Left renal pelvis (tissue), 4 donors: ENCODE results near the gene IGLON5. TPM values are rescaled to one million over a fixed set of nuclear protein-coding genes. Genes with fewer than 3 reads are reported as not detected.

ENCODE experiments used
- DNase-seq, 4 donors: peaks; one replicate each; pipeline ENCODE4 v3.0.0-alpha.2; 2013; ENCODE audit warnings: low read depth in 4 of 4, low spot score in 3 of 4
- polyA plus RNA-seq, 4 donors: library from polyadenylated mRNA; unstranded; fragments of 120-200 nt; gene quantifications; one replicate each; pipeline ENCODE4 v1.2.1, GENCODE V29; 2013; ENCODE audit not compliant: insufficient read length in 4 of 4

Gene IGLON5
- polyA plus RNA-seq, 4 donors, result 2.8 to 9.8 (median 3.9) TPM

DNA sequence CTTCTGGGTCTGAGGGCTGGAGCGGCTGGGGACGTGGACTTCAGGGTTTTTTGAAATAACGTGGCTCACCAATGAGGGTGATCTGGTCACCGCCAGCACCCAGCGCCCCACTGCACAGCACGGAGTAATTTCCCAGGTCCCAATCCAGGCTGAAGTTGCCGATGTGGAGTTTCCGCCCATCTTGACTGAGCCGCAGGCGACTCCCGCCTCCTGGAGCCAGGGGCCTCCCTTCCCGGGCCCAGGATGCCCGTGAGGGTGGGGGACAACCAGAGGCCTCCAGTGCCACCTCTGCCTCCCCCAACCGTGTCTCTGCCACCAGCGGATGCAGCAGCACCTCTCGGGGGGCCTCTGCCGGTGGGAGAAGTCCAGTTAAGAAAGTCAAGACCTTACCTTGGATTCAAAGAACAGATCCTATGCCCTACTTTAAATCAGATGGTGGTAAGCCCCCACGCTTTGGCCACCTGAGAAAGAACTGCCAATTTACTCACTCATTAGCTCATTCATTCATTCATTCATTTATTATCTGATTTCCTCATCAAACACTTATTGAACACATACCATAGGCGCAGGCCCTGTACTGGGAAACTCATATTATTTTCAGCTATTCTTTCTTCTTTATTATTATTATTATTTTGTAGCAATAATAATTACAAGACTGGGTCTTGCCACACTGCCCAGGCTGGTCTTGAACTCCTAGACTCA lies 26.6 kb downstream of the IGLON5 start:
- DNase-seq, result no peak

DNA sequence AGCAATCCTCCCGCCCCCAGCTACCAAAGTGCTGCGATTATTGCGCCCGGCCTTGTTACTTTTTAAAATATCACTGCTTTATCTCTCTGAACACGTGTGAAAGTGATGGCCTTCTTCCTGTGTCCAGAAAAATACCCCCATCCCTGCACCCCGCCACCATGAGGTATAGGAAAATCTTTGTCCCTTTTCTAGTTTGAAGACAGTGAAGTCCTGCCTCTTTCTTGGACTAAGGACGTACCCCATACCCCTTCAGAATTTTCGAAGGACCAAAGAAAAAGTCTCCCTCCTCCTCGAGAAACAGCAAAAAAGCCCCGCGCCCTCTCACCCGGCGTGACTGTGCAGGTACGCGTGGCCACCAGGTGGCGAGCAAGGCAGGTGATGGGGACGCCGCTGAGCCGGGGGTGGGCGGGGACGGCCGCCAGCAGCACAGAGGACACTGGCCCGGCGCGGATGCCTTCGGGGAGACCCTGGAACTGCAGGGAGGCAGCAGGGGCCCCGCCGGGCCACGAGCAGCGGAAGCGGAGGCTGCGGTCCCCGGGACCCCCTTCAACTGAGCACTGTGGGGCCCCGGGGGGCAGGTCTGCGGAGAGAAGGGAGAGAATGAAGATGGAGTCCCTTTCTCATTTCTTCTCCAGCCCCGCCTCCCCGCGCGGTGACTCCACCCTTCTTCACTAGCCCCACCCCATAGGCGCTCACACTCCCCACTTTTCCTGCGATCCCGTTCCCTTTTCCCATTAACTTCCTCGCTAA lies 27.3 kb downstream of the IGLON5 start:
- DNase-seq, result peak in 1 of 4 donors; percentile 66

DNA sequence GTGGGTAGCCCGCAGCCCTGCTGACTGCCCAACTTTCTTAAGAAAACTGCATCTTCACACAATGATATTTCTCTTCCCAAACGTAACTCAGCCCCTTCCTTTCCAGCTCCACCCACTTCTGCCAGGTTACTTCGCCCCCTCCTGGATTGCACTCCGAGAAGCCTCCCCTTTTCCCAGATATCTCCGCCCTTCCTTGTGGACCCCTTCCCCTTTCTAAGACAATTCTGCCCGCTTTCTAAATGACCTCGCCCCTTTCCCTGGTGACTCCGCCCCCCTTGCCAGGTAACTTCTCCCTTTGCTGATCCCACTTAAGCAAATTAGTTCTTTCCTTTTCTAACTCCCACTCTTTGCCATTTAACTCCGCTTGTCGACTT lies 27.9 kb downstream of the IGLON5 start:
- peak in 1 of 4 donors; percentile 27 for DNase-seq

DNA sequence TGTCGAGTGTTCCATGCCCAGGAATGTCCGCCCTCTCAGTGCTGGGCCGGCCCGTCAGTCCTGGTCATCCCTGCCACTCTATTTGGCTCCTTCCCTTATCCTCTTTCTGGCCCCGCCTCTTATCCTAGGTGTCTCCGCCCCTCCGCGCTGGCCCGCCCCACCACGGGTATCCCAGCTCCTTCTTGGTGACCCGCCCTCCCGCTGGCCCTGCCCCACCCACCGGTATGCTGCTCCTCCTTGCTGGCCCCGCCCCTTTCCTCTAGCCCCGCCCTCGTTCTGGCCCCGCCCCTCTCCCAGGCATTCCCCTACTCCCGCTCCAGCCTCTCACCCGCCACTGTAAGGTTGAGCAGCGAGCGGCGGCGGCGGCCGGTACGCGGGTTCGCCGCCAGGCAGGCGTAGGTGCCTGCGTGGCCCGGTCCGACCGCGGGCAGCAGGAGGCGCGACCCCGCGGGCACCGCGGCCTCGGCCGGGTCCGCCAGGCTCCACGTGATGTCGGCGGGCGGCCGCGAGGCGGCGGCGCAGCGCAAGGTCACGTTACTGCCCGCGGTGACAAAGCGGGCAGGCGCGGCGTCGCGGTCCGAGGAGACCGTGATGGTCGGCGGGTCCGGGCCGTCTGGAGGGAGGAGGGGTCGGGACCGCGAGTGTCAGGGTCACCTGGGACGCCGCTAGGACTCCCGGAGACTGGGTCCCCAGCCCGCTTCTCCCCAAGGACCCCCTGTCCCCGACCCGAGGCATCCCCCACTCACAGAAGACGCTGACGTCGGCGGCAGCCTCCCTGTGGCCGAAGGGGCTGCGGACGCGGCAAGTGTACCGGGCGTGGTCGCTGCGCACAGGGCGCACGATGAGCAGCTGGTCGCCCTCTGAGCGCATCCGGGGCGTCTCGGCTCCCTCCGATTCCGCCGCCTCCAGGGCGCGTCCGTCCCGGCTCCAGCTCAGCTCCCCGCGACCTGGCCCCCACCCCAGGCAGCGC lies 28.5 kb downstream of the IGLON5 start:
- peak; percentile 77 to 88 (median 79) for DNase-seq

DNA sequence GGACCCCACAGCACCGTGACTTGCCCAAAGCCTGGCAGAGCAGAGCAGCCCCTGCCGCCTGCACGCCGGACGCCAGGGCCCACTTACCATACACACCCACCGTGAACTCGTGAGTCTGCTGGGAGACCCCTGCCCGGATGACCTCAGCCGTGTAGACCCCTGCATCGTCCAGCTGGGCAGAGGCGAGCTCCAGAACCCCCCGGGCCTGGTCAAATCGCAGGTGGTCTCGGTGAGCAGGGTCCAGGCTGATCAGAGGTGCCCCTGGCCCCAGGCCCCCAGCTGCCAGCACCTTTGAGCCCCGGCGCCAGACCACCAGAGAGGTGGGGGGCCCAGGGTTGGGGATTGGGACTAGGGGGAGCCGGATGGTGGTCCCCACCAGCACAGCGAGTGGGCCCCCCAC lies 29.6 kb downstream of the IGLON5 start:
- DNase-seq, result no peak

DNA sequence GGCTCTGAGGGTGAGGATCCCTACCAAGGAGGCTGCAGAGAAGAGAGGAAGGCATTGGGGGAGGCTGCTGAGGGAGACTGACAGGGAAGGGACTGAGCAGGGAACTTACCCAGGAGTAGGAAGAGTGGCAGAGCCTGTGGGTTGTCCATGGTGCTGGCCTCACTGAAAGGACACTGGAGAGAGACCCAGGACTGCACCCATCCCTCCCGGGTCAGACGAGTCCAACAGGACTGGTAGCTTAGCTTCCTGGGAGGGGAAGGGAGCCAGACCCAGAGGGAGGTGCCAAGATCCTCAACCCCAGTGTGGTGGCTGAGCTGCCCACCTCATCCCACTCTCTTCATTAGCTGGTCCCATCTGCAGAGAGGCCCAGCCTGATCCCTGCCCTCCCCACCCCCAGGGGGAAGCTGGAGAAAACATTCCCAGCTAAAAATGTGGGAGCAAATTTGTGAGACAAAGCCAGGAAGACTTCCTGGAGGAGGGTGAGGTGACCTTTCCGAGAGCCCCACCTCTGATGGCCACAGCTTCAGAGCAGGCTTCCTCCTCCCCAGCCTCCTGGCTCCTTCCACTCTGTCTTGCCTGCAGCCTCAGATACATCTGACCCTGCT lies 30.6 kb downstream of the IGLON5 start, which contains the start of gene VSIG10L:
VSIG10L (minus strand) TSS at position 164 of the 605 bp plus-strand sequence; CDS start at position 149, 15 bp downstream.
- DNase-seq, result no peak

DNA sequence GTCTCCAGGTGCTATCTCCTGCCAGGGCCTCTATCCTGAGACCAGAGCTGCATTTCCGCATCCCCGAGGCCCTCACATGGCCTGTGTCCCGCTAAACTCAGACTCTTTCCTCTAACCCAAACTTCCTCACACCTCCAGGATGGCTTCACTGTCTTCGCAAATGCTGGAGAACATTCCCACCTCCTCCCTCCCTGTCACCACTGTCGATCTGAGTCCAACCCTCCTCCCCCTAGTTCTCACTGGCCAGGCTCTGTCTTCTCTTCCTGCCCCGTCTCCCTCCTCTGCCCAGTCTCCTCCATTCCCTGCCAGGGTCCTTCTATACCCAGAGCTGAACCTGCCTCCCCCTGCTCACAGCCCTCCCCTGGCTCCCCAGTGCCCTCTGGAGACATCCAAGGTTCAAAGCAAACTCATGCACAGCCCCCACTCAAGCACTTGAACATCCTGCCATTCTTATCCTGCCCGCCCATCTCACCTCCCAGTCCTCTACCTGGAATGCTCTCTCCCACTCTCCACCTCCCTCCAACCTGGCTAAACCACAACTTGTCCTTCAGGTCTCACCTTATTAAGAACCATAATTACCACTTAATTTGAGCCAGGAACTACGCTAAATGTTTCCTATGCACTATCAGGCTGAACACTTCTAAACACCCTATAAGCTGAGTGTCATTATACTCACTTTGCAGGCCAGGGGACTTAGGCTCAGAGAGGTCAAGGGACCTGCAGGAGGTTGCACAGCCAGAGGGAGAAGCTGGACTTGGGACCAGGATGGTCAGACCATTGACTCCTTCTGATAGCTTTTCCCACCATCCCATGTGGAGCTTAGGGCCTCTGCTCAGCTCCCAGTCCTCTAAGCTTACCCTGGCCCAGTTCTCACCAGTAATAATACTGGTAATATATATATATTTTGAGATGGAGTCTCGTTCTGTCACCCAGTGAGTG lies 31.5 kb downstream of the IGLON5 start:
- no peak for DNase-seq

DNA sequence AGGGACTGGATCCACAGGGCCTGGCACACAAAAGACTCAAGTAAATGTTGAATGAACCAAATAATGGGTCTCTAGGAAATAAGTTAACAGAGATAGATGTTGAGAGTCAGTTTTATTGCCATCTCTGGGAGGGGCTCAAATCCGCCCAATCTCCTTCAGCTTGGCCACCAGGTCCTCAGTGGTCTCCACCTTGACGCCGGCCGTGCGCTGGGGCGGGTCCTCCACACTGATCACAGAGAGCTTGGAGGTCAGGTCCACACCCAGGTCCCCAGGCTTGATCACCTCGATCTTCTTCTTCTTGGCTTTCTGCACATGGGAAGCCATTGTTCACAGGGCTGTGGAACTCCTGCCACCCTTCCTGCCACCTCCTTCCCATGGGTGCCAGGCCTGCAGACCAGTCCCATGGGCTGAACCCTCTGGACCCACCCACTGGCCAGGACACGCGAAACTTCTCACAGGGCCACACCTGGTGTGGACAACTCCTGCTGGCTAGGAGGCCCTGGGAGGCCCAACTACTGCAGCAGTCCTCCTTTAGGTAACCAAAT lies 33.7 kb downstream of the IGLON5 start:
- no peak for DNase-seq

DNA sequence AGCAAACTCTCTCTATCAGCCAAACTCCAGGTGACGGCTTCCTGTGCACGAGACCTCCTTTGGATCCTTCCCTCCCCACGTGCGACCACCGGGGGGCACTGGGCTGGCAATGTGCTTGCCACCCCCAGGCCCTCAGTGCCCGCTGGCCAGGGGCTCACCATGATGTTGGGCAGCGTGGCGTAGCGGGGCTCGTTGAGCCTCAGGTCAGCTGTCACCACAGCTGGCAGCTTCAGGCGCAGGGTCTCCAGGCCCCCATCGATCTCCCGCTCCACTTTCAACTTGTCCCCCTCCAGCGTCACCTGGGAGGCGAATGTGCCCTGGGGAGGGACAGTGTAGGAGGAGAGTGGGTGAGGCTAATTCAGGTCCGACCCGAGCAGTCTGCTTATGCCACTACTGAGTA lies 35.3 kb downstream of the IGLON5 start:
- DNase-seq, result no peak

DNA sequence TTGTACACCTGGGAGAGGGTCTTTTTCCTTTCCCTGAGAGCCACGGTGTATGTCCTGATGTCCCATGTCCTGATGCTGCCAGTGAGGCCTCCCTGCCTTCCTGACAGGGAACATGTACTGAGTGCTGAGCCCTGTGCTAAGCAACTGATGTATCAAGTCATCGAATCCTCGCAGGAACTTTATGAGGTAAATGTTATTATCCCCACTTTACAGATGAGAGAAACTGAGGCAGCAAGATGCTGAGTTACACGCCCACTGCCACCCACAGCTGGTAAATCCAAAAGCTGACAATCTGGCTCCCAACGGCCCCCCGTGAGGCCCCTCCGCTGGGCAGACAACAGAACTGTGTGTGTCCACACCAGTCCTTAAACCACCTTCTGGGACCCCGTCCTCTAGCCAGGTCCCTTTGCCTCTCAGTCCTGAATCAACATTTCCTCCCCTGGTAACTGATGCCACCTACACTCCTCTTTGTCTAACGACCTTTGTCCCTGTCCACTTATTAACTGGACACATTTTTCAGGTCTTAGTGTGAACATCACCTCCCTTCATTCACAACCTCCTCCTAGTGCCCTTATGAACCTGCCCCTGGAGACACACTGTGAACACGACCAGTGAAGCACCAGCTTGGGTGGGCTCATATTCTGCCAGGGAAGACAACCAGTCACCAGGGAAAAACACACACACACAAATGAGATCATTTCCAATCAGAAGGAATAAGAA lies 35.9 kb downstream of the IGLON5 start:
- DNase-seq, result no peak

DNA sequence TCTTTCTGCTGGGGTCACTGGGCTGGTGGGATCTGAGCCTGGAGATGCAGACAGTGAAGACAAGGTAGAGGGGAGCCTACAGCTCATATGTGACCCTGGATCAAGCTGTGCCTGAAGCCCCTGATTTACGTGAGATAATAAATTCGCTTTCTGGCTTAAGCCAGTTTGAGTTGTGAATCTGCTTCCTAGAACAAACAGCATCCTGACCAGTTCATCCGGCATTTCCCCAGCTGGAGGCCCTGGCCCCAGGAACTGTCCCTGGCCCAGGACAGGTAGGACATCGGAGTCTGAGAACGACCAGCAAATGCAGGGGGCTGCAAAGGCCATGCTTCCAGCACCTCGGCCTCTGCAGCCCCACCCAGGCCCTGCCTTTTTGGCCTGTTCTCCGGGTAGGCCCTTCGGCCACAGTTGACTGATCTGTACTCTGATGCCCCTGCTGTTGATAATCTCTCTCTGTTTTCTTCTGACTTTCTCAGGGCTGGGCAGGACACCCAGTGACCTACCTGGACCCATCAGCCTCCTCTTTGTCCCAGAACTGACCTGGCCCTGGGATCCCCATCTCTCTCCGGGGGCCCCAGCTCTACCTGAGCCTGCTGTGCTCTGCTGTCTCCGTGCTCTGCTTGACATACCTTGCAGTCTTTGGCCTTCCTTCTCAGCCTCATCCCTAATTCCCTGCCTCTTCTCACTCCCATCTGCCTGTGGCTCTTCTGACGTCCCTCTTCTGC lies 40.0 kb downstream of the IGLON5 start:
- DNase-seq, result no peak

DNA sequence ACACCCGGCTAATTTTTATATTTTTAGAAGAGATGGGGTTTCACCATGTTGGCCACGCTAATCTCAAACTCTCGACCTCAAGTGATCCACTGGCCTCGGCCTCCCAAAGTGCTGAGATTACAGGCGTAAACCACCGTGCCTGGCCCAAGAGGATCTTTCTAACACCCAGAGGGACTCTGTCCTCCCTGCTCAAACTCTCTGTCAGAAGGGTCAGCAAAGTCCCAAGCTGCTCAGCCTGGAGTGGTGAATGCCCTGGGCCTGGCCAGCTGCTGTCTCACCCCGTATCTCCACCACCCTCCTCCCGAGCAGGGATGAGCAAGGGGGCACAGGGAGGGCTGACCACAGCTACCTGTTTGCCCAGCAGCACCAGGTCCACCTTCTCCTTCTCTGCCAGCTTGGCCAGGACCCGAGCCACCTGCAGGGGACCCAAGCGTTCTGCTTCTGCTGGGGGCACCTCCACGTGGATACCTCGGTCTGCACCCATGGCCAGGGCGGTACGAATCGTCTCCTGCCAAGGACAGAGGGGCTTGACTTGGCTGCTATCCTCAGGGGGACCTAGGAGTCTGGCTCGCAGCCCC lies 41.4 kb downstream of the IGLON5 start:
- no peak for DNase-seq

DNA sequence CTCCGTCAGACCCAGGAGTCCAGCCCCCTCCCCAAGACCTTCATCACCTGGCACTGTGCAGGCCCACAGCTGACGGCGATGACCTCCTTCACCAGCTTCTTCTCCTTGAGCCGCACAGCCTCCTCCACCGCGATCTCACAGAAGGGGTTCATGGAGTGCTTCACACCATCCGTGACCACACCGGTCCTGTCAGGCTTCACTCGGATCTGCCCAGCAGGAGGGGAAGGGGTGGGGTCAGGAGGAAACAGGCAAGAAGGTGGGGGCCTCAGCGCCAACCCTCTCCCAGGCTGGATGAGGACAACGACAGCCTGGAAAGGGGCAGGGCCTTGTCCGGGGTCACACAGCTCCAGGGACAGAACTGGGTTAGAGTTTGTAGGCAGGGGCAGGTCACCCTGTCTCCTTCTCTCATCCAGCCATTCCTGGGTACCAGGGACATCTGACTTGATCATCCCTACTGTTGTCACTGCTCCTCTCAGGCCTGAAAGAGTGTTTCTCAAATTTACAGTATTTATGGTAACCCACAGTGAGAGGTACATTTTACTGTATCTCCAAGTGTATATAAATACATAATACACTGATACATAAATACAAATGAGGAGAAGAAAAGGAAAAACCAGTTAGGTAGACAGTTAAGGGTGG lies 42.8 kb downstream of the IGLON5 start:
- DNase-seq, result no peak

DNA sequence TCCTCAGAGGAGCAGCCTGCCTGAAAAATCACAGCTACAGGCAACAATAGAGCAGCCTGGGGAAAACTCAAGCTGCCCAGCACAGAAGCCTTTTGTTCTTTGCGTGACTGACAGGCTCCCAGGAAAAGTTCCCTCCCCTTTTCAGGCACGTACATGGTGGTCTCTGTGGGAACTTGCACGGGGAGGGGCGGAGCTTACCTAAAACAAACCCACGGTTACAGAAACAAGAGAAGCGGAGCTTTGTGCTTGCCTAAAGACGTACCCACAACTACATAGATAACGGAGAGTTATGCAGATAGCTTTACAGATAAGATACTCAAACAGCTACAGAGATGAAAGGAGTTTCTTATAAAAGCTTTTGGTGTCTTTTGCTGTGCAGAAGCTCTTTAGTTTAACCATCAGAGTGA lies 43.3 kb downstream of the IGLON5 start:
- DNase-seq, result peak in 1 of 4 donors; percentile 26

DNA sequence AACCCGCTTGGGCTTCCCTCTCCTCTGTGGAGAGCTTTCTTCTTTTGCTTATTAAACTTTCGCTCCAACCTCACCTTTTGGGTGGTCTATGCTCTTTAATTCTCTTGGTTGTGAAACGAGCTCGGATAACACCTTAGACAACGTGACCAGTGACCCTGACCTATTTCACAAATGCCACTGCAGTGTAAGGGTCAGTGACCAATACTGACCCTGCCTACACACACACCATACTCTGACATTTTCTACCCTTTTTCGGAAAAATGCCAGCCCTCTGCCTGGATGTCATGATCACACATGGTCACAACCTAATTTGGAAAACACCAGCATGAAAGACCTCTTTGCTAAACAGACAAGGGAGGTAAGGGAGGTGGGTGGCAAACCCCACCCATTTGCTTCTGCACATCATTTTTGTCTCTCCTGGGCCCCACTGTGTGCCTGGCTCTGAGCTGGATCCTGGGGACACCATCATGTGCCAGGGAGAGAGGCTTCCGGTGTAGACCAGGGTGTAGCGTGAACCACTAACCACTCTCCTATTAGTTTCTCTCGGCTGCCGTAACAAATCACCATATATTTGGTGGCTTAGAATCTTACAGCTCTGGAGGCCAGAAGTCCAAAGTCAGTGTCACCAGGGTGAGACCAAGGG lies 44.8 kb downstream of the IGLON5 start:
- no peak for DNase-seq

DNA sequence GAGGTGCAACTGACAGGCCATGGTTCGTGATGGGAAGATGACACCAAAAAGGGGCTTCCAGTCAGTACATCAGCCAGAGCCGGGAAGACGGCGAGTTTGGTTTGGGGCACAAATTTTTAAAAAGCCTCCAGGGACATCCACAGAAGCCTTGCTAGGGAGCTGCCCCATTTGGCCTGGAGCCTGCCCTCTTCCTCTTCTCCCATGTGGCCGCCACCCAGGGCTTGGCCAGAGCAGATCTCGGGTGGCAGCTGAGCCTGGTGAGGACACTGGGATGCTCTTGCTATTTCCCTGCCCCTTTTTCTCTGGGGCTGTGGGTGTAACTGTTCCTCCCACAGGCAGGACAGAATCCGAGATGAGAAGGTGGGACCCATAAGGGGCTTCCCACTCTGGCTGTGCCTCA lies 46.5 kb downstream of the IGLON5 start:
- DNase-seq, result no peak

DNA sequence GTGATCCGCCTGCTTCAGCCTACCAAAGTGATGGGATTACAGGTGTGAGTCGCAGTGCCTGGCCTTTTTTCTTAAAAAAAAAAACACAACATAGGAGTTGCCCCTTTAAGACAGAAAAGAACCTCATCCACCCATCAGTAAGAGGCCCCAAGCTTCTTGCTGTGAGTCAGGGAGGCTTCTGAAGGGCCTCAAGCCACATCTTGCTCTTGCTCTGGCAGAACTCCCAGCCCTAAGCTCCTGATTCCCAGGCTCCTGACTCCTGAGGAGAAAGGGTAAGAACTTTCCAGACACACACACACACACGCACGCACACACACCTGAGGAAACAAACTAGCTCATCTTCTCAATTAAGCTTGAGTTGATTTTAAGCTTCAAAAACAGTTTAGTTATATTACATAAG lies 47.9 kb downstream of the IGLON5 start:
- DNase-seq, result no peak
